ENCODE results near the gene MYEOV.

MYEOV gene

GRCh38 chr11:69283446-69283845 lies 10.5 kb upstream of the MYEOV start:
- DNase-seq (ENCODE audit: low read depth, low spot score): no peak
- H3K4me3 ChIP-seq (ENCODE audit: low read depth, low read length): no peak overlapping the region
- TF ChIP-seq, protein P1, sequence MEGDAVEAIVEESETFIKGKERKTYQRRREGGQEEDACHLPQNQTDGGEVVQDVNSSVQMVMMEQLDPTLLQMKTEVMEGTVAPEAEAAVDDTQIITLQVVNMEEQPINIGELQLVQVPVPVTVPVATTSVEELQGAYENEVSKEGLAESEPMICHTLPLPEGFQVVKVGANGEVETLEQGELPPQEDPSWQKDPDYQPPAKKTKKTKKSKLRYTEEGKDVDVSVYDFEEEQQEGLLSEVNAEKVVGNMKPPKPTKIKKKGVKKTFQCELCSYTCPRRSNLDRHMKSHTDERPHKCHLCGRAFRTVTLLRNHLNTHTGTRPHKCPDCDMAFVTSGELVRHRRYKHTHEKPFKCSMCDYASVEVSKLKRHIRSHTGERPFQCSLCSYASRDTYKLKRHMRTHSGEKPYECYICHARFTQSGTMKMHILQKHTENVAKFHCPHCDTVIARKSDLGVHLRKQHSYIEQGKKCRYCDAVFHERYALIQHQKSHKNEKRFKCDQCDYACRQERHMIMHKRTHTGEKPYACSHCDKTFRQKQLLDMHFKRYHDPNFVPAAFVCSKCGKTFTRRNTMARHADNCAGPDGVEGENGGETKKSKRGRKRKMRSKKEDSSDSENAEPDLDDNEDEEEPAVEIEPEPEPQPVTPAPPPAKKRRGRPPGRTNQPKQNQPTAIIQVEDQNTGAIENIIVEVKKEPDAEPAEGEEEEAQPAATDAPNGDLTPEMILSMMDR (IDR thresholded peaks at IDR 0.05; ENCODE audit: low read depth, low read length): no peak
- in situ Hi-C loops (cut with HindIII; ENCODE audit: low sequenced_read_pairs): no loop called here

GRCh38 chr11:69284081-69284511 lies 9.9 kb upstream of the MYEOV start:
- DNase-seq (ENCODE audit: low read depth, low spot score): no peak
- TF ChIP-seq, protein P1 (IDR thresholded peaks at IDR 0.05; ENCODE audit: low read depth, low read length): no peak
- in situ Hi-C loops (cut with HindIII; ENCODE audit: low sequenced_read_pairs): no loop called here
- no peak overlapping the region for H3K4me3 ChIP-seq (ENCODE audit: low read depth, low read length)

DNA sequence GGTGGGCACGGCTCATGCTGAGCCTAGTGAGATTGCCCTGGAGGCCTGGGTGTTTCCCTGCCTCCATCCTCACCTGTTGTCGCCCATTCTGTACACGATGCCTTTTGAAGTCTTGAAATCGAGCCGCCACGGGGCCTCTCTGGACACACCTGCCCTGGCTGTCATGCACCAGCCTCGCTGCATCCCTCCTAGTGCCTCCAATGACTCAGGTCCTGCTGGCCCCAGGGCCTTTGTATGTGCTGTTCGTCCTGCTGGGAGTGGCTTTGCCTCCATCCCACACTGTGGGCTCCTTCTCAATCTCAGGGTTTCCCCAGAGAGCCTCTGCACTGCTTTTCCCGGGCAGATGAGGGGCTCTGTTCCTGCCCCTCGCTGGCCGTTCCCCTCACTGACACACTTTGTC lies 8.9 kb upstream of the MYEOV start:
- DNase-seq (ENCODE audit: low read depth, low spot score): no peak
- TF ChIP-seq, protein P1 (IDR thresholded peaks at IDR 0.05; ENCODE audit: low read depth, low read length): no peak
- in situ Hi-C loops (cut with HindIII; ENCODE audit: low sequenced_read_pairs): no loop called here
- H3K4me3 ChIP-seq (ENCODE audit: low read depth, low read length): no peak overlapping the region

GRCh38 chr11:69285766-69286165 lies 8.2 kb upstream of the MYEOV start:
- DNase-seq (ENCODE audit: low read depth, low spot score): no peak
- in situ Hi-C loops (cut with HindIII; ENCODE audit: low sequenced_read_pairs): no loop called here
- TF ChIP-seq, protein P1 (IDR thresholded peaks at IDR 0.05; ENCODE audit: low read depth, low read length): no peak
- H3K4me3 ChIP-seq (ENCODE audit: low read depth, low read length): no peak overlapping the region

GRCh38 chr11:69286374-69287371 lies 7.3 kb upstream of the MYEOV start:
- in situ Hi-C loops (cut with HindIII; ENCODE audit: low sequenced_read_pairs): no loop called here
- TF ChIP-seq, protein P1 (IDR thresholded peaks at IDR 0.05; ENCODE audit: low read depth, low read length): no peak
- DNase-seq (ENCODE audit: low read depth, low spot score): no peak
- no peak overlapping the region for H3K4me3 ChIP-seq (ENCODE audit: low read depth, low read length)

DNA sequence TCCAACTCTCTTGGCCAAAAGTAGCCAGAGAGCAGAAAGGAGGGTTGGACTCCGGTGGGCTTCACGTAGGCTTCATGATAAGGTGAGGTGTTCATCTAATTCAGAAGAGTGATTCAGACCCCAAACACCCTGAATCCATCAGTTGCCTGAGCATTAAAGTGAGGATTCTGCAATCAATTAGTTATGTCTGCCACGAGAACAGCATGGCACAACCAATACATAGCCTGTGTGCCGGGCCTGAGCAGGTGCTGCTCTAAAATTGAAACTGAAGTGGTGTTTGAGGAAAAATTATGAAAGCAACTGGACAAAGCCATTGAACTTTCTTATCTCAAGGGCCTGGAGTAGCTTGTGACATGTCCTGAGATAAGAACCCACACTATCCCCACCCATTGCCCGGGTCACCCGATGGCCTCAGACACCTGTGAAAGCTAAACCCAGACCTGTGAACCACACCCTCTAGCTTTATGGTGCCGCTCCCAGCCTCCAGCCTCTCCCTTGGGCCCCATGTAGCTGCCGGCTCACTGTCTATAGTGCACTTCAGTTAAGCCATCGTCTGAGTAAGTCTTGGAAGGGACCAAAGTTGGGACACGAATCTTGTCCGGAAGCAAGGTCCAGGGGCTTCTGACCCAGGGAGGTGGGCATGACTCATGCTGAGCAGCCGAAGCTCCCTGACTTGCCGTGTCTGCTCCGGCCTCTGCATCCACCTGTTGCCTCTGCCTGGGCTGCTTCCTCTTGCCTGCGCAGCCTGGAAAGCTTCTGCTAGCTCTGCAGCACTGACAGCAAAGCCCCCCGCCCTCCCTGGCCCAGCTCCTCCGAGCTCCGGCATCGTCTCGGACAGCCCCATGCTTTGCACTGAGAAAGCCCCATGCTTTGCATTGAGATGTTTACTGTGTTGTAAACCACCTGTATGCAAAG lies 5.7 kb upstream of the MYEOV start:
- TF ChIP-seq, protein P1 (IDR thresholded peaks at IDR 0.05; ENCODE audit: low read depth, low read length): no peak
- no peak overlapping the region for H3K4me3 ChIP-seq (ENCODE audit: low read depth, low read length)
- in situ Hi-C loops (cut with HindIII; ENCODE audit: low sequenced_read_pairs): no loop called here
- DNase-seq (ENCODE audit: low read depth, low spot score): no peak
